ENCODE data around the gene MPP4. TPM values are rescaled to one million over a fixed set of nuclear protein-coding genes. Genes with fewer than 3 reads are reported as not detected.

MPP4 gene
- total RNA-seq, 2 donors from 2014 or later, result 5.5 TPM; not detected in 1

- H3K36me3 ChIP-seq, result peaks cover 35% of the 10 kb centered on the region
- no peaks in the 10 kb centered on the region for H3K27me3 ChIP-seq (replicated peaks; ENCODE audit: insufficient read depth)
- H3K9me3 ChIP-seq, result no peaks in the 10 kb centered on the region
- no peak for ATAC-seq (ENCODE audit: insufficient number of reproducible peaks, low FRiP score, low read depth)
- H3K4me3 ChIP-seq, result no peak overlapping the region
- no peak for TF ChIP-seq CTCF (IDR thresholded peaks at IDR 0.05)
- DNase-seq (ENCODE audit: low spot score), result no peak
- H3K27ac ChIP-seq, result no peak overlapping the region
- peaks cover 4 to 6% of the 10 kb centered on the region in 2 donors for H3K4me1 ChIP-seq (ENCODE audit: control insufficient read depth in 1 of 2, low read depth in 2 of 2)
Observed at GRCh38 chr2:201638326-201638725, 60.1 kb downstream of the MPP4 start.

- TF ChIP-seq CTCF (IDR thresholded peaks at IDR 0.05), result no peak
- Histone ChIP-seq H3K4me1 (ENCODE audit: control insufficient read depth in 1 of 2, low read depth in 2 of 2) (no peaks in the 10 kb centered on the region), H3K27me3 (replicated peaks; ENCODE audit: insufficient read depth) (no peaks in the 10 kb centered on the region), H3K36me3 (peaks cover 68% of the 10 kb centered on the region), H3K27ac (no peak overlapping the region), H3K4me3 (no peak overlapping the region), H3K9me3 (no peaks in the 10 kb centered on the region)
- DNase-seq (ENCODE audit: low spot score) (no peak), ATAC-seq (ENCODE audit: insufficient number of reproducible peaks, low FRiP score, low read depth) (no peak)
Observed at GRCh38 chr2:201633661-201634249, 64.7 kb downstream of the MPP4 start.

- DNase-seq (ENCODE audit: low spot score), result no peak
- no peak for TF ChIP-seq CTCF (IDR thresholded peaks at IDR 0.05)
- H3K4me3 ChIP-seq, result no peak overlapping the region
- ATAC-seq (ENCODE audit: insufficient number of reproducible peaks, low FRiP score, low read depth), result no peak
- H3K27ac ChIP-seq, result no peak overlapping the region
- no peaks in the 10 kb centered on the region for H3K4me1 ChIP-seq (ENCODE audit: control insufficient read depth in 1 of 2, low read depth in 2 of 2)
- no peaks in the 10 kb centered on the region for H3K27me3 ChIP-seq (replicated peaks; ENCODE audit: insufficient read depth)
- no peaks in the 10 kb centered on the region for H3K9me3 ChIP-seq
- H3K36me3 ChIP-seq, result peaks cover 70% of the 10 kb centered on the region
Observed at GRCh38 chr2:201631041-201631440, 67.4 kb downstream of the MPP4 start.

GRCh38 chr2:201630577-201630976, 67.9 kb downstream of the MPP4 start:
- Histone ChIP-seq H3K4me3 (no peak overlapping the region), H3K36me3 (peaks cover 67% of the 10 kb centered on the region), H3K27ac (no peak overlapping the region), H3K4me1 (ENCODE audit: control insufficient read depth in 1 of 2, low read depth in 2 of 2) (no peaks in the 10 kb centered on the region), H3K27me3 (replicated peaks; ENCODE audit: insufficient read depth) (no peaks in the 10 kb centered on the region), H3K9me3 (no peaks in the 10 kb centered on the region)
- no peak for DNase-seq (ENCODE audit: low spot score)
- TF ChIP-seq CTCF (IDR thresholded peaks at IDR 0.05), result no peak
- ATAC-seq (ENCODE audit: insufficient number of reproducible peaks, low FRiP score, low read depth), result no peak

- no peak for ATAC-seq (ENCODE audit: insufficient number of reproducible peaks, low FRiP score, low read depth)
- no peak for DNase-seq (ENCODE audit: low spot score)
- Histone ChIP-seq H3K4me1 (ENCODE audit: control insufficient read depth in 1 of 2, low read depth in 2 of 2) (no peaks in the 10 kb centered on the region), H3K27me3 (replicated peaks; ENCODE audit: insufficient read depth) (no peaks in the 10 kb centered on the region), H3K27ac (no peak overlapping the region), H3K36me3 (peaks cover 63% of the 10 kb centered on the region), H3K4me3 (no peak overlapping the region), H3K9me3 (no peaks in the 10 kb centered on the region)
- TF ChIP-seq CTCF (IDR thresholded peaks at IDR 0.05), result no peak
Observed at GRCh38 chr2:201628545-201628944, 69.9 kb downstream of the MPP4 start.

Measured in thoracic aorta (tissue), 2 donors.